K562 (cell line): Measurements from ENCODE around the gene MMP24. TPM values are rescaled to one million over a fixed set of nuclear protein-coding genes. Genes with fewer than 3 reads are reported as not detected.

Source experiments
- ARNT ChIP-seq, 2 experiments: fragments of 450-650 bp; IDR thresholded peaks; 2 replicates each; pipeline ENCODE4 v1.6.1; 2016; ENCODE audit warnings: mild to moderate bottlenecking in 1 of 2
- BRD4 ChIP-seq: fragments of 200-600 bp; sonication (generic); IDR thresholded peaks from 2 replicates; pipeline ENCODE4 v1.6.1; 2017; ENCODE audit warnings: inconsistent platforms
- CREBBP ChIP-seq: IDR thresholded peaks from one replicate; pipeline ENCODE4 v1.6.1; 2012; ENCODE audit warnings: low read depth, mild to moderate bottlenecking, control low read depth, inconsistent platforms, low read length
- ETV5 ChIP-seq: sonication (generic); formaldehyde crosslinking; IDR thresholded peaks from 2 replicates; pipeline ENCODE4 v1.4.0; 2020; ENCODE audit warnings: low read depth, mild to moderate bottlenecking, missing genetic modification reagents
- HDAC1 ChIP-seq, 2 experiments: fragments of 450-650 bp; IDR thresholded peaks; 2 replicates each; pipeline ENCODE4 v1.6.1; 2016 to 2017; ENCODE audit warnings: inconsistent platforms in 1 of 2, mild to moderate bottlenecking in 1 of 2, moderate library complexity in 1 of 2
- JUN ChIP-seq, 2 experiments: sonication (generic) in 1 of 2; formaldehyde crosslinking in 1 of 2; IDR thresholded peaks; 2 replicates each; pipeline versions ENCODE4 v1.6.1 to v1.8.0; 2012 to 2022; ENCODE audit warnings: borderline replicate concordance in 2 of 2, mild to moderate bottlenecking in 2 of 2, improper control_type of control experiment in 1 of 2, low read depth in 1 of 2, low read length in 1 of 2, missing genetic modification reagents in 1 of 2
- MCM3 ChIP-seq: fragments of 450-650 bp; IDR thresholded peaks from 2 replicates; pipeline ENCODE4 v1.6.1; 2016
- MYBL2 ChIP-seq, 2 experiments: fragments of 450-650 bp in 1 of 2; sonication (generic) in 1 of 2; formaldehyde crosslinking in 1 of 2; IDR thresholded peaks; 2 replicates each; pipeline versions ENCODE4 v1.6.1 to v1.8.1; 2017 to 2022; ENCODE audit warnings: borderline replicate concordance in 1 of 2, inconsistent platforms in 1 of 2, low read depth in 1 of 2, mild to moderate bottlenecking in 1 of 2, missing genetic modification reagents in 1 of 2, moderate library complexity in 1 of 2
- MYC ChIP-seq, 2 experiments: fragments of 250-450 bp in 1 of 2; sonication (Bioruptor Pico) in 1 of 2; IDR thresholded peaks; 2 replicates each; pipeline versions ENCODE4 v1.5.1 to v1.6.1; 2012 to 2021; ENCODE audit warnings: low read depth in 2 of 2, borderline replicate concordance in 1 of 2, improper control_type of control experiment in 1 of 2, low read length in 1 of 2, mild to moderate bottlenecking in 1 of 2, moderate library complexity in 1 of 2
- NCOA1 ChIP-seq: fragments of 450-650 bp; IDR thresholded peaks from 2 replicates; pipeline ENCODE4 v1.6.1; 2016; ENCODE audit warnings: low read depth
- PHF20 ChIP-seq: fragments of 450-650 bp; IDR thresholded peaks from 2 replicates; pipeline ENCODE4 v1.6.1; 2018; ENCODE audit not compliant: partially characterized antibody
- POLR2A ChIP-seq: fragments of 450-650 bp; conservative IDR thresholded peaks from 2 replicates; pipeline ENCODE4 v1.6.1; 2016
- TAF9B ChIP-seq: fragments of 450-650 bp; IDR thresholded peaks from 2 replicates; pipeline ENCODE4 v1.6.1; 2018; ENCODE audit warnings: mild to moderate bottlenecking; ENCODE audit not compliant: partially characterized antibody
- TBP ChIP-seq: optimal IDR thresholded peaks from 2 replicates; pipeline ENCODE3; 2011; ENCODE audit warnings: low read depth, low read length, improper control_type of control experiment
- THAP12 ChIP-seq: fragments of 250-450 bp; sonication (Bioruptor Pico); IDR thresholded peaks from 2 replicates; pipeline ENCODE4 v1.9.0; 2021; ENCODE audit warnings: mild to moderate bottlenecking, inconsistent platforms
- YY1 ChIP-seq, 3 experiments: IDR thresholded peaks; 2 replicates each; pipeline ENCODE4 v1.6.1; 2011; ENCODE audit warnings: low read length in 2 of 3, mild to moderate bottlenecking in 2 of 3, moderate library complexity in 2 of 3, borderline replicate concordance in 1 of 3, control low read depth in 1 of 3, low read depth in 1 of 3; ENCODE audit not compliant: insufficient read depth in 3 of 3, insufficient replicate concordance in 2 of 3, control insufficient read depth in 1 of 3, insufficient read length in 1 of 3; ENCODE audit errors: extremely low read depth in 1 of 3
- ZBTB2 ChIP-seq: fragments of 450-650 bp; IDR thresholded peaks from 2 replicates; pipeline ENCODE4 v1.6.1; 2016; ENCODE audit warnings: antibody characterized with exemption
- ZBTB33 ChIP-seq: sonication (generic); formaldehyde crosslinking; IDR thresholded peaks from 2 replicates; pipeline ENCODE4 v1.8.1; 2023; ENCODE audit warnings: mild to moderate bottlenecking, missing genetic modification reagents
- ZNF232 ChIP-seq: sonication (generic); formaldehyde crosslinking; IDR thresholded peaks from 2 replicates; pipeline ENCODE4 v1.8.0; 2022; ENCODE audit warnings: mild to moderate bottlenecking, missing genetic modification reagents
- ZNF707 ChIP-seq: fragments of 250-450 bp; sonication (Bioruptor Pico); conservative IDR thresholded peaks from 2 replicates; pipeline ENCODE4 v1.8.0; 2022; ENCODE audit warnings: inconsistent platforms, mild to moderate bottlenecking, moderate library complexity
- polyA plus RNA-seq, 8 experiments: library from polyadenylated mRNA; depleted of rRNA in 4 of 8; stranded (reverse) in 5 of 8; unstranded in 3 of 8; fragments of >200 nt; fragmentation: Nextera tagmentation in 2 of 8; fragmentation: Illumina TruSeq in 1 of 8; extraction: Ambion mirVana in 2 of 8; extraction: Trizol in 1 of 8; gene quantifications; 2 replicates each; pipeline versions ENCODE4 v1.2.1 to v1.2.3, GENCODE V29; 2011 to 2014; ENCODE audit warnings: inconsistent platforms in 1 of 8, missing spikeins in 1 of 8
- total RNA-seq, 7 experiments: library from RNA; depleted of rRNA in 6 of 7; stranded (reverse); fragments of >200 nt in 6 of 7; fragmentation: Illumina TruSeq in 2 of 7; extraction: Trizol in 2 of 7; gene quantifications; 2 replicates each; pipeline versions ENCODE4 v1.2.1 to v1.2.3, GENCODE V29; 2011 to 2021; ENCODE audit warnings: low replicate concordance in 1 of 7

The MMP24 gene
- total and polyA plus RNA-seq, 9 of the 15 experiments (the other 6 are each of a cell fraction or from before 2014, with no cell fraction given) = 0.03 to 0.07 (median 0.03) TPM; not detected in 6

- TF ChIP-seq BRD4 (no peak), CREBBP (no peak), ETV5 (peak; percentile 61; the same call in 1 of the 2 replicates), JUN (IDR thresholded peaks at IDR 0.05; ENCODE audit: borderline replicate concordance, low read depth, low read length) (peak; percentile 29; the same call in 1 of the 2 replicates), JUN (CRISPR knock-in tag; IDR thresholded peaks at IDR 0.05; ENCODE audit: borderline replicate concordance) (0 out of 2 replicates have a peak, but pooled peaks have one; percentile 19), THAP12 (CRISPR knock-in tag) (peak; percentile 99), MYC (IDR thresholded peaks at IDR 0.05; ENCODE audit: low read depth, low read length) (peak; percentile 95), MYC (CRISPR knock-in tag; IDR thresholded peaks at IDR 0.05; ENCODE audit: borderline replicate concordance, low read depth) (0 out of 2 replicates have a peak, but pooled peaks have one; percentile 57), YY1 (IDR thresholded peaks at IDR 0.05; ENCODE audit: borderline replicate concordance in 1 of 3, control insufficient read depth in 1 of 3, extremely low read depth in 1 of 3, insufficient read depth in 3 of 3, insufficient read length in 1 of 3, insufficient replicate concordance in 2 of 3, low read depth in 1 of 3, low read length in 2 of 3) (peak in 1 of 3 experiments; percentile 31), TAF9B (peak; percentile 77), TBP (peak; percentile 79), MCM3 (no peak), ZNF707 (CRISPR knock-in tag) (no peak), ZNF232 (0 out of 2 replicates have a peak, but pooled peaks have one; percentile 23), MYBL2 (IDR thresholded peaks at IDR 0.05; ENCODE audit: low read depth) (no peak), MYBL2 (CRISPR knock-in tag; IDR thresholded peaks at IDR 0.05; ENCODE audit: borderline replicate concordance) (no peak), ZBTB2 (no peak), HDAC1 (IDR thresholded peaks at IDR 0.05) (peak; percentile 77 to 91; a peak in 3 of 4 replicates), NCOA1 (no peak), POLR2A (peak; percentile 85), ARNT (IDR thresholded peaks at IDR 0.05) (0 out of 4 replicates have a peak, but pooled peaks of 1 of the 2 experiments have one; percentile 39), PHF20 (peak; percentile 84), ZBTB33 (CRISPR knock-in tag) (no peak)
Observed at GRCh38 chr20:35284267-35284991, 57.9 kb downstream of the MMP24 start, which contains the start of gene EIF6 (continued).
